Measurements from ENCODE around the gene CEP85. TPM values are rescaled to one million over a fixed set of nuclear protein-coding genes. Genes with fewer than 3 reads are reported as not detected.

Gene CEP85
- total and polyA plus RNA-seq, 9 of the 15 experiments (the other 6 are each of a cell fraction or from before 2014, with no cell fraction given) = 42.1 to 140 (median 92.6) TPM

- TF ChIP-seq ZNF395 (CRISPR knock-in tag; IDR thresholded peaks at IDR 0.05) = 0 out of 2 replicates have a peak, but pooled peaks have one; percentile 1
- no peak for TF ChIP-seq ZMIZ1 (IDR thresholded peaks at IDR 0.05; ENCODE audit: low read depth in 2 of 2, low read length in 2 of 2)
- 0 out of 2 replicates have a peak, but pooled peaks have one; percentile 23 for TF ChIP-seq CREB3L1 (IDR thresholded peaks at IDR 0.05; ENCODE audit: borderline replicate concordance, low read depth)
- peak in 1 of 2 experiments; percentile 16 for TF ChIP-seq AFF1 (IDR thresholded peaks at IDR 0.05; ENCODE audit: low read depth in 1 of 2, partially characterized antibody in 2 of 2)
- TF ChIP-seq GTF2B (IDR thresholded peaks at IDR 0.05; ENCODE audit: extremely low read depth, insufficient read length) = no peak
- peak; percentile 76 for TF ChIP-seq KAT7 (CRISPR knock-in tag; IDR thresholded peaks at IDR 0.05; ENCODE audit: borderline replicate concordance)
- TF ChIP-seq MEF2D (tag; conservative IDR thresholded peaks at IDR 0.05; ENCODE audit: low read depth) = 0 out of 2 replicates have a peak, but pooled peaks have one; percentile 43
- peak; percentile 87 to 90 for TF ChIP-seq MNT (conservative IDR thresholded peaks at IDR 0.05)
- TF ChIP-seq SMC3 (conservative IDR thresholded peaks at IDR 0.05; ENCODE audit: insufficient read depth, low read depth, low read length) = 0 out of 2 replicates have a peak, but pooled peaks have one; percentile 13
- peak; percentile 16; the same call in 1 of the 2 replicates for TF ChIP-seq BCOR (IDR thresholded peaks at IDR 0.05)
- TF ChIP-seq ZNF12 (CRISPR knock-in tag; IDR thresholded peaks at IDR 0.05) = peak; percentile 85; the same call in 1 of the 2 replicates
Measured at GRCh38 chr1:26234644-26235370, 807 bp downstream of the CEP85 start (continued).

All from K562 (cell line).